Vagina (tissue), 2 donors: ENCODE results near the gene SPATS1. TPM values are rescaled to one million over a fixed set of nuclear protein-coding genes. Genes with fewer than 3 reads are reported as not detected.
A peak's percentile ranks its signal among the peaks of the same experiment; 100 is the strongest.

Experiments
- DNase-seq, 2 donors: peaks; one replicate each; pipeline ENCODE4 v3.0.0-alpha.2; 2017; ENCODE audit errors: extremely low spot score in 2 of 2
- H3K27ac ChIP-seq: fragments of 200-600 bp; sonication (generic); one replicate; pipeline ENCODE4 v1.5.1; 2019
- H3K27me3 ChIP-seq: fragments of 200-600 bp; sonication (generic); one replicate; pipeline ENCODE4 v1.5.1; 2019
- H3K36me3 ChIP-seq, 2 donors: fragments of 200-600 bp; sonication (generic); one replicate each; pipeline ENCODE4 v1.5.1; 2017 to 2019
- H3K4me1 ChIP-seq: fragments of 200-600 bp; sonication (generic); one replicate; pipeline ENCODE4 v1.5.1; 2019
- H3K4me3 ChIP-seq, 2 donors: fragments of 200-600 bp; sonication (generic); 1 replicate in 1 of 2; 2 replicates in 1 of 2; pipeline ENCODE4 v1.5.1; 2016 to 2019
- H3K9me3 ChIP-seq: fragments of 200-600 bp; sonication (generic); one replicate; pipeline ENCODE4 v1.5.1; 2019
- CTCF ChIP-seq, 3 experiments: fragments of 450-650 bp in 2 of 3; fragments of 200-600 bp in 1 of 3; sonication (generic) in 1 of 3; IDR thresholded peaks; one replicate each; pipeline ENCODE4 v1.5.1; 2017 to 2019; ENCODE audit warnings: antibody characterized with exemption in 3 of 3, mild to moderate bottlenecking in 2 of 3, moderate library complexity in 2 of 3
- POLR2A ChIP-seq, 2 donors: fragments of 450-650 bp; IDR thresholded peaks; one replicate each; pipeline ENCODE4 v1.6.1; 2017; ENCODE audit warnings: antibody characterized with exemption in 2 of 2, mild to moderate bottlenecking in 2 of 2, moderate library complexity in 2 of 2
- POLR2AphosphoS5 ChIP-seq, 2 donors: sonication (generic); formaldehyde crosslinking; IDR thresholded peaks; one replicate each; pipeline ENCODE4 v1.9.0; 2017; ENCODE audit warnings: antibody characterized with exemption in 2 of 2, mild to moderate bottlenecking in 2 of 2, low read depth in 1 of 2; ENCODE audit not compliant: insufficient read depth in 1 of 2
- intact Hi-C: fragments of 100-400 bp; cut with DNase I; formaldehyde crosslinking; loops from one replicate; pipeline ENCODE4 v1.15.1; 2023
- total RNA-seq: library from RNA; depleted of rRNA; stranded (reverse); fragments of >200 nt; gene quantifications from one replicate; pipeline ENCODE4 v1.2.3, GENCODE V29; 2016

Gene SPATS1
- total RNA-seq = not detected

- H3K4me3 ChIP-seq = peak within 1 kb of the TSS in 1 of 2 donors; percentile 27
Observed at GRCh38 chr6:44342489-44342888, at the start of gene SPATS1. Gene SPATS1 (plus strand): TSS chr6:44342650. CDS start chr6:44343096, 446 bp downstream.

GRCh38 chr6:44292661-44293365 lies 49.6 kb upstream of the SPATS1 start:
- Histone ChIP-seq H3K36me3 (no peaks in the 10 kb centered on the region), H3K27me3 (no peaks in the 10 kb centered on the region), H3K4me1 (peaks cover 11% of the 10 kb centered on the region), H3K9me3 (no peaks in the 10 kb centered on the region), H3K4me3 (no peak overlapping the region), H3K27ac (no peak overlapping the region)
- intact Hi-C loops = no loop called here
- DNase-seq = no peak
- TF ChIP-seq POLR2A (IDR thresholded peaks at IDR 0.05) (no peak), POLR2AphosphoS5 (IDR thresholded peaks at IDR 0.05; ENCODE audit: insufficient read depth in 1 of 2, low read depth in 1 of 2) (no peak), CTCF (IDR thresholded peaks at IDR 0.05) (no peak)

More at GRCh38 chr6:44342489-44342888, at the start of gene SPATS1:
- Histone ChIP-seq H3K9me3 (no peaks in the 10 kb centered on the region), H3K27me3 (no peaks in the 10 kb centered on the region), H3K27ac (no peak within 1 kb of the TSS), H3K36me3 (no peaks in the 10 kb centered on the region), H3K4me1 (peaks cover 7% of the 10 kb centered on the region)
- intact Hi-C loops = no loop called here
- no peak for DNase-seq
- no peak for TF ChIP-seq POLR2A (IDR thresholded peaks at IDR 0.05)
- TF ChIP-seq POLR2AphosphoS5 (IDR thresholded peaks at IDR 0.05; ENCODE audit: insufficient read depth in 1 of 2, low read depth in 1 of 2) = no peak
- no peak for TF ChIP-seq CTCF (IDR thresholded peaks at IDR 0.05)

GRCh38 chr6:44294832-44295791 lies 47.3 kb upstream of the SPATS1 start:
- TF ChIP-seq CTCF (IDR thresholded peaks at IDR 0.05) = no peak
- TF ChIP-seq POLR2AphosphoS5 (IDR thresholded peaks at IDR 0.05; ENCODE audit: insufficient read depth in 1 of 2, low read depth in 1 of 2) = no peak
- TF ChIP-seq POLR2A (IDR thresholded peaks at IDR 0.05) = no peak
- H3K27me3 ChIP-seq = no peaks in the 10 kb centered on the region
- intact Hi-C loops = no loop called here
- H3K4me1 ChIP-seq = peaks cover 17% of the 10 kb centered on the region
- H3K9me3 ChIP-seq = no peaks in the 10 kb centered on the region
- no peak overlapping the region for H3K4me3 ChIP-seq
- H3K27ac ChIP-seq = no peak overlapping the region
- DNase-seq = no peak
- no peaks in the 10 kb centered on the region for H3K36me3 ChIP-seq

- Histone ChIP-seq H3K36me3 (peaks cover 0 to 22% of the 10 kb centered on the region in 2 donors), H3K27ac (no peak overlapping the region), H3K4me1 (peaks cover 17% of the 10 kb centered on the region), H3K9me3 (no peaks in the 10 kb centered on the region), H3K27me3 (no peaks in the 10 kb centered on the region), H3K4me3 (peak overlapping the region; percentile 45 to 48)
- TF ChIP-seq CTCF (IDR thresholded peaks at IDR 0.05) (no peak), POLR2A (IDR thresholded peaks at IDR 0.05) (no peak), POLR2AphosphoS5 (IDR thresholded peaks at IDR 0.05; ENCODE audit: insufficient read depth in 1 of 2, low read depth in 1 of 2) (no peak)
- intact Hi-C loops = no loop called here
- DNase-seq = no peak
Observed at GRCh38 chr6:44297063-44298038, 45.1 kb upstream of the SPATS1 start.
